Cerebellar nuclear complex (tissue), 1 donor: ENCODE results near the gene JCAD.
"Not testable (repeated sequence)": the region's sequence is repeated elsewhere in the genome, so short reads cannot be mapped to it uniquely, and the experiment has no call there.

ENCODE experiments used
- DNase-seq, 2 experiments: peaks; one replicate each; lab custom pipeline; 2025; lab: John Stamatoyannopoulos, UW

JCAD gene

DNA sequence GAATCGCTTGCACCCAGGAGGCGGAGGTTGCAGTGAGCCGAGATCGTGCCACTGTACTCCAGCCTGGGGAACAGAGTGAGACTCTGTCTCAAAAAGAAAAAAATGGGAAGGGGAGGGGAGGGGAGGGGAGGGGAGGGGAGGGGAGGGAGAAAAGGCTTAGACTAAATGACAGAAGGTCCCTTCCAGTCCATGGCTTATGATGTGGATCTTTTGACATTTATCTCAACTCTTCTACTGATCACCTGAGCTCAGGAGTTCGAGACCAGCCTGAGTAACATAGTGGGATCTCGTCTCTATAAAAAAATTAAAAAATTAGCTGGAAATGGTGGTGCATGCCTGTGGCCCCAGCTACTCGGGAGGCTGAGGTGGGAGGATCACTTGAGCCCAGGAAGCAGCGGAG lies 34.0 kb downstream of the JCAD start:
- DNase-seq: not testable (repeated sequence)

DNA sequence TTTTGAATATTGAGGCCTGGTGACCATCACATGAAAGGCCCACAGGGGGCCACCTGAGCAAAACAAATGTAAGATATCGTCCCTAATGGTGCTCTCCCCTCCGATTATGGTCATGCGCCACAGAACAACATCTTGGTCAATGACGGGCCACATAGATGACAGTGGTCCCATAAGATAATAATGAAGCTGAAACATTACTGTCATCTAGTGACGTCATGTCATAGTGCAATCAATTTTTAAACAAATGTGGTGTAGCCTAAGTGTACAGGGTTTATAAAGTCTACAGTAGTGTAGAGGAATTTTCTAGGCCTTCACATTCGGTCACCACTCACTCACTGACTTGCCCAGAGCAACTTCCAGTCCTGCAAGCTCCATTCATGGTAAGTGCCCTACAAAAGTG lies 36.8 kb downstream of the JCAD start:
- no peak for DNase-seq

DNA sequence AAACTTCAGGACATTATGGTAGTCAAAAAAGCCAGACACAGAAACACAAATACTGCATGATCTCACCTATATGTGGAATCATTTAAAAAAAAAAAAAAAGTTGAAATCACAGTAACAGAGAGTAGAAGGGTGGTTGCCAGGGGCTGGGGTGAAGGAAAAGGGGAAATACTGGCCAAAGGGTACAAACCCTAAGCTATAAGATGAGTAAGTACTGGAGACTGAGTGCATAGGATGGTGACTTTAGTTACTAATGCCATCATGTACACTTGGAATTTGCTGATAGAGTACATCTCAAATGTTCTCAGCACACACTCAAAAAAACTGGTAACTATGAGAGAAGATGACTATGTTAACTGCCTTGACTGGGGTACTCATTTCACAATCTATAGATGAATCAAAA lies 39.9 kb downstream of the JCAD start:
- no peak for DNase-seq

DNA sequence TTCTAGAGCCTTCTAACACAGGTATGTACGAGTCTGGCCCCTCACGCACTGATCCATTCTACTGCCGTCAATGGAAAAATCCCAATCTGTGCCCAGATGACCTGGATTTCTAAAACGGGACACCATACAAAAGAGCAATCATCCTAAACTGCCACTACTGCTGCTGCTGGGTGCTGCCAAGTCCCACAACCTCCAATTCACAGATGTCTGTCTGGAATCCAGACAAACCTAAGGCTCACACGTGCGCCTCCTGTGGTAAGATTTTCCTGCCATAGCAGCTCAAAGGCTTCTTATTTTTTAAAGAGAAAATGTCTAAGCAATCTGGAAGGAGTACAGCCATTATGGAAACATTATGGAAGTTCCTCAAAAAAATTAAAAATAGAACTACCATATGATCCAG lies 40.9 kb downstream of the JCAD start:
- DNase-seq: no peak

DNA sequence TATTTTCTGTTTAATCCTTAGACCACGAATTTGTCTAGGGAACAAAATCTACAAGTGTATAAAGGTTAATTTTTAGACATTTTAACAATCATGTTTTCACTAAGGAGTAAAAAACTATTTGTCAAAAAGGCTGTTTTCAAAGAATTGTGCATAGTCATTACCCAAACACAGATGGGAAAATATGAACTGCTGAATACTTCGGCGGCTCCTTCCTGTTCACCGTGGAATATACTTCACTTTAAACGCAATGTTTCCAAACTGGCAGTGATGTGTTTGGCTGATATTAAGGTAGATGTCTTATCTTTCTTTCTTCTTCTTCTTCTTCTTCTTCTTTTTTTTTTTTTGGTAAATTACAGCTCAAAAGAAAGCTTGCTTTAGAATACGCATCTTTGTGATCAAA lies 41.4 kb downstream of the JCAD start:
- no peak for DNase-seq

DNA sequence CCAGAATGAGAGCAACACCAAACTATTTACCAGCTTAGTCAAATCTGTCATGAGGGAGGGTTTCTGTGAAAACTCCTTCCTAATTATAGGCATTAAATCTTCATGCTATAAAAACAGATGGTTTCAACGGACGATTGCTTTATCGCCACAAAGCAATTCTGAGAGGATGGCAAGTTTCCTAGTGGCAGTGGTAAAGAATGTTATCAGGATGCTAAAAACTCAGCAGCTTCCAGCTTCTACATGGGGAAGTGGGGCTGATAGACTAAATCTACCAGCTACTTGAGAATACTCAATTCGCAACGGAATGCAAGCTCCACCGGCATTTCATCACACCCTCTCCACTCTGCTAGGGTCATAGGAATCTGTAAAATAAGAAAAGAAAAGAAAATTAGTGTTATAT lies 41.8 kb downstream of the JCAD start:
- no peak for DNase-seq

DNA sequence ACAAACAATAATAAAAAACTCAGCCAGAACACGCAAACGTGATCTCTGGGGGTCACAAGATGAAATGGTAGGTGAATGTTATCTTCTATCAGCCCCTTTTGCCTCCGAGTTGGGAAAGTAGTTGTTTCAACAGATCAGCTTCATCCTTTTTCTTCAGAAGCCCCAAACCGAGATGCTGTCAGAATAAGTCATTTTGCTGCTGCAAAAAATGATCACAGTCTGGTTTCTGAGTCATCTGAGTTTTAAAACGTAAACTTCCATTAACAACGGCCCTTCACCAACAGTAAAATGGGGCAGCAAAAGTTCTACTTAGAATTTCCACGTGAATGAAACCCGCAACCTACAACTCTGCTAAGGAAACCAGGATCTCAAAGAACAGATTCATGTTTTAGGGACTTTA lies 44.9 kb downstream of the JCAD start:
- DNase-seq: no peak

DNA sequence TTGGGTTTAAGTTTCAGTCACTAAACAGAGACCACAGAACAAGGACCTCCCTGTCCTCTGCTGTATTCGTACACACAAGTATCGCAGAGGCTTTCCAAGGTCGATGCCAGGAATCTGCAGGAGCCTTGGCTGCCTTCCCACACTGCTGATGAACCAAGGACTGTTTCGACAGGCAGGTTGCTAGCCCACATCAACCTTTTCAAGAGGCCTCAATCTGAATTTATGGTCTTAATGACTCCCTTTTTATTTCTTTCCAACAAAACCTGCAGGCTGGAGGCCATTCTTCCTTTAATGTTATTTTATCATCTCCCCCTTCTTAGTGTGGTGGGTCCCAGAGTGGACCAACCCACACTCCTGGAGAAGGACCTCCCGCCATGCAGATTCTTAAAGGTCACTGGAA lies 45.6 kb downstream of the JCAD start:
- no peak for DNase-seq

DNA sequence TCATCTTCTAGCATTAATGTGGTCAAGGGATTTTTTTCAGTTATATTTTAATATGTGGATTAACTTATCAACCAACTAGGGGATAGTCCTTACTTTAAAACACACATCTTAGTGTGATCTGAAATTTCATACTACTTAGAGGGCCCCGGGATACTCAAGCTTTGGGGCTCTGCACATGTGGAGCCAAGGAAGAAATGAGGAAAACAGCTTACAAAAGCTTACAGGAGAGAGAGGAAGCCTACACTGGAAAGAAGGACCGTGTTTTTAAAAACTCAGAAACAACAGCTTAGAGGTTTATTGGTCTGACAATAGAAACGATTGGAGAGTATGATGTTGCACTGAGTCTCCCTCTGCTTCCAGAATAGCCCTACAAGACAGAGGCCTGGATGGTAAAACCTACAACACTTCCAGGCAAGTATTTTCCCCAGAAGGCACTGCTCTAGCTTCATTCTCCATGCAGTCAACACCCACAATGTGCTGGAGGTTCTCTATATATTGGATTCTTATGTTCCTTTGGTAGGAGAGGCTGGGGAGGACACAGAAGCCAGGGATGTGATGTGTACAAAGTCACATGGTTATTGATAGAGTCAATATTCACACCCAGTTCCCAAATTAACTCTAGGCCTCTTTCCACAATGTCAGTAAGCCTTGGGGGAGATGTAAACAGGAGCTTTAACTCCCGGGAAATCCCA lies 47.3 kb downstream of the JCAD start:
- no peak for DNase-seq

DNA sequence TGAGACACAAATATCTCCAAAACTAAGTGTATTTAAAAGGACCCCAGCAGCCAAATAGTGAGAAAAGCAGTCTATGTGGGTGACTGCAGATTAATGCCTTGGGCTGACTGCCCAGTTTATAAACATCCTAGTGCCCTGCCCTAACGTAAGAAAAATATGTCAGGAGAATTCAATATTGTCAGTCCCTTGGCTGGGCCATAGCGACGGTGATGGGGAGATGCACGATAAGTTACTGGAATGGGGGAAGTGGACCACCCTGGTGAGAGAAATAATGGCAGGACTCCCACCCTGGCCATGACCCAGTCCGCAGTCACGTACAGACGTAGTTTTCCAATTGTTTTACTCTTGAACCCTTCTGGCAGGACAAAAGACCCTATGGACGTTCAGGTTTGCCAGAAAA lies 48.0 kb downstream of the JCAD start:
- DNase-seq: no peak

DNA sequence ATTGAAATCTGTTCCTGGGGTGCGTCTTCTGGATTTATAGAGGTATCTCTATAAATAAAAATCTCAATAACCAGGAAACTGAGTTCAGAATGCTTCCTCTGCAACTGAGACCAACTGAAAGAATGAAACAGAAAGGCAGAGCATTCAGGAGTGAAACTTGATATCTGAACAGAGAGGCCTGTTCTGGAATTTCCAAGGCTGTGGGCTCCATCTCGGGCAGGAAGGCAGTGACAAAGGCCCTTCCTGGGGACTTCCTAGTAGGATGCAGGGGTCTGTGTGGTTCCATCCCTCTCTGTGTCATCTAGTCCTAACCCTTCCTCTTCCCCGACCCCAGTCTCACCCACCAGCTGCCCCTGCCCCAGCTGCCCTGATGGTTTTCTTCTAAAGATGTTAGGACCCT lies 52.0 kb downstream of the JCAD start:
- DNase-seq: no peak

DNA sequence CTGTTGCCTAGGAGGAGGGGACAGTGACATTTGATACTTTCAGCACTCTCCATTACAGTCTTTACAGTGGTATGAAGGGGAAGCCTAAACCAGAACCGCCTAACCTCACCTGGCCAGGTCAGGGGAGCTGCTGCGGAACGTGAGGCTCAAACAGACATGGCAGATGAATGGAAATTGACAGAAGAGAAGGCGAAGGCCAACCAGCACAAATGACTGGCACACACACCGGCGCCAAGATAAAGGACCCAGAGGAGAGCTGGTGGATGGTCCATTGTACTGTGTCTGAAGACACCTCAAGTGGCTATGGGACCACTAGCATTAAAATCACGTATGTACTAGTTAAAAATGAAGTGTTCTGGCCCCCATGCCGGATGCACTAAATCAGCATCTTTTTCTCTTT lies 53.0 kb downstream of the JCAD start:
- DNase-seq: no peak

DNA sequence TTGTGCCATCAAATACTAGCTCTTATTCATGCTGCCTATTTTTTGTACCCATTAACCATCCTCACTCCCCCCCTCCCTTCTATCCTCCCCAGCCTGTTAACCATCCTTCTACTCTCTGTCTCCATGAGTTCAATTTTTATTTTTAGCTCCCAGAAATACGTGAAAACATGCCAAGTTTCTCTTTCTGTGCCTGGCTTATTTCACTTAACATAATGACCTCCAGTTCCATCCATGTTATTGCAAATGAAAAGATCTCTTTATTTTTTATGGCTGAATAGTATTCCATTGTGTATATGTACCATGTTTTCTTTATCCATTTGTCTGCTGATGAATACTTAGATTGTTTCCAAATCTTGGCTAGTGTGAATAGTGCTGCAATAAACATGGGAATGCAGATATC lies 54.3 kb downstream of the JCAD start:
- not testable (repeated sequence) for DNase-seq

DNA sequence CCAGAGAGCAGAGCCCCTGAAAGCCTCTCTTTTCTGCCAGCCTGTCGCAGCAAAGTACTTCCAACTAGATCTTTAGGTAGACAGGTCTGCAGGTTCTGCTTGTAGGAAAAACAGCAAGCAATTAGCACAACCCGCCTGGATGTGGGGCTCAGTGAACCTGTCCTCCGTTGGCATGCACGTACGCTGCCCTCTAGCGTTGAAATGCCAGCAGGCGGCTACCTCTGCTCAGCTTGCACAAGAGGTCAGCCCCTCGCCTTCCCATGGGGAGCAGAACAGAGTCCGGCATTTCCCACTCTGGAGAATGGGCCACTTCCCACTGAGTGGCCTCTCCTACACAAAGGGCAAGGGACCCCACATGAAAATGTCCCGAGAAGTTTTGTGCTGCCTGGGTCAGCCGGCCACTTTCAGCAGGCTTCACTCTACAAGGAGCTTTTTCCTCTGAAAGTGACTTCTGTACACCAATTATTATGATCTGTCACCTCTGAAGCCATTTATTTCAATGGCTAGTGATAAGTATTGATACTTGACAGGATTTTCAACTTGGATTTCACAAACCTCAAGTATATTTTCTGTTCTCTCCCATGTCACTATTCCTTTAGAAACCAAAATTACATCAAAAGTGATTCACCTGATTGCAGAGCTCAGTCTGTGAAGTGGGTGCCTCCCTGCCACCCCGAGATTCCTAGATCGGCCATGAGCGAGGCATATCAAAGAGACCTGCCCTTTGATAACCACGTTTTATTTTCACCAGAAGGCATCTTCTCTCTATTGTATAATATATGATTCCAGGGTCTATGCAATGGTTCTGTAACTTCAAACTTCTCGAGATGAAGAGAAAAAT lies 56.7 kb downstream of the JCAD start:
- DNase-seq: no peak

DNA sequence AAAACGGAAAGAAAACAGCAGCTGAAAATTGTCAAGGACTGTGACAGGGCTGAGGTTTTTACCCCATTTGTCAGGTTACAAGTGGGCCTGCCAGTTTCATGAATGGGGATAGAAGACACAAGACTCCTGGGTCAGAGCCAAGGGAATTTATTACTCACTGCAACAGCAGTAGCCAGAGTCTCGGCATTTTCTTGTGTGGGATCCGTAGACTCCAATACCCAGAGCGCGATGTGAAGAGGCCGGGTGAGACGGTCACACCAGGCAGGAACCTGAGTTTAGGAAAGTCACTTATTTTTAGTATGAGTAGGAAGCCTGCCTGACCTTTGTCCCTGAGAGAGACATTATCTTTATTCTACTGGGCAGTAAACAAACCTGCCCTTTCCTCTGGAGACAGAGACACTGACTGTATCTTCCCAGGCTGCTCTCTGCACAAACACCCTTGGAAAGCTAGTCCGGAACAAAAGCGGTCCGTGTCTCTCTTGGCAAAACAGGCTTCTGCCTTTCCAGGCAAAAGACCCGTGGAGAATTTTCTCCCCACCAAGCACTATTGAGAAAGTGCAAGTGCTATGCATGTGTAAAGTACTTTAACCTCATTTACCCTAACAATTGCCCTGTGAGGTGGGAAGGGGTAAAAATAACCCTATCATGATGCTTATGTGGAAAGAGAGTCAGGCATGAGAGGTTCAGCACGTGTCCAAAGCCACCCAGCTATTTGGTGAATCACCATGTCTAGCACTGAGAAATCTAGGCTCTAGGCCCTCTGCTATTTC lies 58.4 kb downstream of the JCAD start:
- DNase-seq: no peak

DNA sequence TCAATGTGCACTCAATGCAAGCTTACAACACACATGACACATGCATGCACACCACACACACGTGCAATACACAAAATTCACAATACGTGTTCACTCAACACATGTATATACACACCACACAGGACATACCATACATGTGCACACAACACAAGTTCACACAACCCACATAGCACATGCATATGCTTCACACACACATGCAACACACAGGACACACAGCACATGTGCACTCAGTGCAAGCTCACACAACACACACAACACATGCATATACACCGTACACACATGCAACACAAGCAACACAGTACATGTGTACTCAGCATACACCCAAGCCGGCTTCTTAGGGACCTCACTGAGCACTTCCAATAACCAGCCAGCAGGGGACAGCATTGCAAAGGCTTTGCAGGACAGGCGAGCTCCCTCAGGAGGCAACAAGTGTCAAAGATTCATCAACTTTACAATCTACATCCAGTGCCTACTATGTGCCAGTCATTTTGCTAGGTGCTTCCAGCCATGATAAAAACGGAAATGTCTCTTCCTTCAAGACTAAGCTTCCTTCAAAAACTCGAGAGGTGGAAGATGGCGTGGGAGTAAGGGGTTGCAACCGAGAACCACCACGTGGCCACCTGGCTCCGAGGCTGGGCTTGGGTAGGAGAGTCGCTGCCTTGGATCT lies 61.1 kb downstream of the JCAD start:
- DNase-seq: no peak

DNA sequence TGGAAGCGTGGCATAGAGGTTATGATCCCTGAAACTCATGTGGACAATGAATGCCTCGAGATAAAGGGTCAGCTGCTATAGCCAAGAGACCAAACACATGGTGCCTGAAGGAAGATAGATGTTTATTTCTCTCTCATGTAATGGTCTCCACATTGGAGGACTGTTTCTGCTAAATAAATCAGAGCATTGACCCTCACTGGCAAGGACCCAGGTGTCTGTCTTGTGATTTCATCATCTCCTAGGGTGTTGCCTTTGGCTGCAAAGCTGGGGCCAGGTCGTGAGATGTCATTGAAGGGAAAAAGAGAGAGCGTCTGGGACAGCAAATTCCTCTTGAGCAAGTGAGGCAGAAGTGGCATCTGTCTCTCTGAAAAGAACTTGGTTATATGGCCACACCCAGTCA lies 64.6 kb downstream of the JCAD start:
- DNase-seq: no peak

DNA sequence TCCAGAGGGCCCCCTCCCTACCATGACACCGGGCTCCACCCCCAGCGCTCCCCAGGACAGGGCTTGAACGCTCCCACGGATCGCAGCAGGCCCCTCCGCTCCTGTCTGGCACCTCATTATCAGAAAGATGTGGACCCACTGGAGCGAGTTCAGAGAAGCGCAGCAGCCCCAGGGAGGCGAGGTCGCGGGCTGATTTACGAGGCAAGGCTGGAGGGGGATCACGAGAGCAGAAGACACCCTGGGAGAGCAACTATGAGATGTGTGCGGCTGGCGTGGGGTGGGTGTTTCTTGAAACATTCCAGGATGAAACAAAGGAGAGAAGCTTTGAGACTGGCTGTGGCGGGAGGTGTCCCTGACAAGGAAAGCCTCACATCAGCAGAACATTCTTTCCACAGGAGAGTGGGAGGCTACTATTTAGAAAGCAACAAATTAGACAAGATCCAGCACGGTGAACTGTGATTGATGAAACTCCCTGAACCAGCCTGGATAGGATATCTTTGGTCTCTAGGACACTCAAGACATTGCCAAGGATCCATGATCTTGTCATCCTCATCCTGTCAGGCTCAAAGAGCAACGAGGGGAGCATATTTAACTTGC lies 66.0 kb downstream of the JCAD start:
- DNase-seq: no peak

DNA sequence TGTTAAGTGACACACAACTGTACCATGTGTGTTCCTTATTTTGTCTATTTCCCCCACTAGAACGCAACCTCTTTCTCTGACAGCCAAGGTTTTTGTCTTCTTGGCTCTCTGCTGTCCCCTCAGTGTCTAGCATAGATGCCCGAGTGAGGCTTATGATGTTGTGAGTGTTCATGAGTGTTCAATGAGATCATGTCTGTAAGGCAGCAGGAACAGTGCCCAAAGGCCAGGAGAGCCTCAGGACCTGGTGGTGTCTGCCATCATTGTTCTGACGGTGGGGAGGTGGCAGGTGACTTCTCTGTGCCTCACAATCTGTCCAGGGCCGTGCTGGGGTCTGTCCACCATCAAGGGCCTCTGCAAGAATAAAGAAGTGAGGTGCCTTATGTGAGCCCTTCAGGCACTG lies 66.5 kb downstream of the JCAD start:
- no peak for DNase-seq

DNA sequence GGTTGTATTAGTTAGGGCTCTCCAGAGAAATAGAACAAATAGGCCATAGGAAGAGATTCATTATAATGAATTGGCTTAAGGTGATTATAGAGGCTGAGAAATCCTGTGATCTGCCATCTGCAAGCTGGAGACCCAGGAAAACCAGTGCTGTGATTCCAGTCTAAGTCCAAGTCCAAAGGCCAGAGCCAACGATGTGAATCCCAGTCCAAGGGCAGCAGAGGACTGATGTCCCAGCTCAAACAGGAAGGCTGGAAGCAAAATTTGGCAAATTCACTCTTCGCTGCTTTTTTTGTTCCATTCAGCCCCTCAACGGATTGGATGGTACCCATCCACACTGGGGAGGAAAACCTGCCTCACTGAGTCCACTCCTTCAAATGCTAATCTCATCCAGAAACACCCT lies 68.0 kb downstream of the JCAD start:
- DNase-seq: no peak

DNA sequence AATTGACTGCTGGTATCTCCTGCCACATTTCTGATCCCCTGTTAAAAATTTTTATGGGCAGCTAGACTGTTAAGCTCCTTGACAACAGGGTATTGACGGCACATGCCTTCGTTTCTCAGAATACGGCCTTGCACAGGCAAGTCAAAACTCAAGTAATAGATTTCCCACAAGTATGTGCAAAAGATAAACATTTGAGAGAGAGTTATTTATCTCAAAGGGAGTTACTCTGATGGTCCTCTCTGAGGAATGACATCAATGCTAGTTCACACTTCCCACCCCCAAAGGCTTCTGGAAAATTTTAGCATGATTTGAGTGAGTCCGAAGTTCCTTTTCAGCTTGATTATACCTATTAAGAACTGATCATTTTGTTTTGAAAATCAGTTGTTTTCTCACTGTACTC lies 71.9 kb downstream of the JCAD start:
- no peak for DNase-seq
